Sigmoid colon (tissue), 7 donors: ENCODE data around the gene RABGAP1L. TPM values are rescaled to one million over a fixed set of nuclear protein-coding genes. Genes with fewer than 3 reads are reported as not detected.
"Not testable (repeated sequence)": the region's sequence is repeated elsewhere in the genome, so short reads cannot be mapped to it uniquely, and the experiment has no call there.

Source experiments
- DNase-seq: peaks from one replicate; pipeline ENCODE4 v3.0.0-alpha.2; 2019
- H3K27ac ChIP-seq, 4 donors: fragments of 200-600 bp; sonication (generic); one replicate each; pipeline ENCODE4 v1.5.1; 2016 to 2019; ENCODE audit warnings: mild to moderate bottlenecking in 1 of 4
- H3K27me3 ChIP-seq, 3 donors: fragments of 200-600 bp; sonication (generic); one replicate each; pipeline ENCODE4 v1.5.1; 2019; ENCODE audit warnings: mild to moderate bottlenecking in 1 of 3
- H3K36me3 ChIP-seq, 4 donors: fragments of 200-600 bp; sonication (generic); one replicate each; pipeline ENCODE4 v1.5.1; 2016 to 2019
- H3K4me1 ChIP-seq, 4 donors: fragments of 200-600 bp; sonication (generic); one replicate each; pipeline ENCODE4 v1.5.1; 2017 to 2019
- H3K4me3 ChIP-seq, 4 donors: fragments of 200-600 bp; sonication (generic); one replicate each; pipeline ENCODE4 v1.5.1; 2017 to 2019; ENCODE audit warnings: mild to moderate bottlenecking in 2 of 4, moderate library complexity in 1 of 4
- H3K9me3 ChIP-seq, 4 donors: fragments of 200-600 bp in 3 of 4; sonication (generic) in 3 of 4; one replicate each; pipeline versions ENCODE4 v1.5.1 to v1.6.1; 2013 to 2019
- CTCF ChIP-seq, 4 experiments: fragments of 450-650 bp in 3 of 4; fragments of 200-600 bp in 1 of 4; IDR thresholded peaks; one replicate each; pipeline ENCODE4 v1.5.1; 2016 to 2019; ENCODE audit warnings: antibody characterized with exemption in 4 of 4, mild to moderate bottlenecking in 3 of 4, moderate library complexity in 2 of 4
- EP300 ChIP-seq, 4 donors: sonication (generic); formaldehyde crosslinking; IDR thresholded peaks; one replicate each; pipeline ENCODE4 v1.6.1; 2017; ENCODE audit warnings: antibody characterized with exemption in 4 of 4
- POLR2A ChIP-seq, 2 donors: fragments of 450-650 bp; IDR thresholded peaks; one replicate each; pipeline ENCODE4 v1.6.1; 2016; ENCODE audit warnings: antibody characterized with exemption in 2 of 2, mild to moderate bottlenecking in 2 of 2, moderate library complexity in 2 of 2
- POLR2AphosphoS5 ChIP-seq, 4 donors: sonication (generic); formaldehyde crosslinking; IDR thresholded peaks; one replicate each; pipeline ENCODE4 v1.6.1; 2017; ENCODE audit warnings: antibody characterized with exemption in 4 of 4
- WGBS, 2 donors: extraction: QIAGEN DNeasy Blood & Tissue Kit; methylation state at CpG; one replicate each; pipeline ENCODE4 v1.1.7; 2013; 5-methylcytosine and 5-hydroxymethylcytosine counted together
- intact Hi-C: fragments of 100-400 bp; cut with DNase I; formaldehyde crosslinking; loops from one replicate; pipeline ENCODE4 v1.15.1; 2023
- polyA plus RNA-seq, 3 donors: library from polyadenylated mRNA; stranded (reverse); fragments of 200-250 nt; gene quantifications; one replicate each; pipeline ENCODE4 v1.2.3, GENCODE V29; 2013
- total RNA-seq, 4 donors: library from RNA; depleted of rRNA; stranded (reverse); fragments of >200 nt; gene quantifications; one replicate each; pipeline ENCODE4 v1.1.0, GENCODE V29; 2016
- donor health status: healthy with polysubstance abuse.
- donor health status: Bipolar disorder and iron deficiency.
- donor health status: healthy.

RABGAP1L gene
- total and polyA plus RNA-seq, 7 donors, result 25.2 to 42.9 (median 35.4) TPM

- H3K4me1 ChIP-seq, result peaks cover 0 to 5% (median 0%) of the 10 kb centered on the region in 4 donors
- no peaks in the 10 kb centered on the region for H3K9me3 ChIP-seq
- H3K27ac ChIP-seq, result no peak overlapping the region
- peaks cover 12 to 99% (median 56%) of the 10 kb centered on the region in 4 donors for H3K36me3 ChIP-seq
- 92 to 93% methylated on average over 1 of the region's 1 CpG for WGBS, 2 donors
- TF ChIP-seq EP300 (IDR thresholded peaks at IDR 0.05) (no peak), POLR2AphosphoS5 (IDR thresholded peaks at IDR 0.05) (no peak), CTCF (IDR thresholded peaks at IDR 0.05) (no peak), POLR2A (IDR thresholded peaks at IDR 0.05) (no peak)
- no peak overlapping the region for H3K4me3 ChIP-seq
- no peaks in the 10 kb centered on the region for H3K27me3 ChIP-seq
- intact Hi-C loops, result no loop called here
- DNase-seq, result no peak
Observed at GRCh38 chr1:175013445-175013844, 854.1 kb downstream of the RABGAP1L start.

GRCh38 chr1:175015243-175015642 lies 855.9 kb downstream of the RABGAP1L start:
- H3K27me3 ChIP-seq, result no peaks in the 10 kb centered on the region
- no peak for DNase-seq
- 93 to 95% methylated on average over 4 of the region's 4 CpGs for WGBS, 2 donors
- H3K9me3 ChIP-seq, result no peaks in the 10 kb centered on the region
- peaks cover 0 to 5% (median 0%) of the 10 kb centered on the region in 4 donors for H3K4me1 ChIP-seq
- H3K27ac ChIP-seq, result no peak overlapping the region
- intact Hi-C loops, result no loop called here
- no peak overlapping the region for H3K4me3 ChIP-seq
- TF ChIP-seq EP300 (IDR thresholded peaks at IDR 0.05), result no peak
- no peak for TF ChIP-seq CTCF (IDR thresholded peaks at IDR 0.05)
- peaks cover 12 to 92% (median 45%) of the 10 kb centered on the region in 4 donors for H3K36me3 ChIP-seq

GRCh38 chr1:175019524-175019923 lies 860.2 kb downstream of the RABGAP1L start:
- Histone ChIP-seq H3K4me1 (peaks cover 0 to 19% (median 10%) of the 10 kb centered on the region in 4 donors), H3K36me3 (peaks cover 6 to 53% (median 12%) of the 10 kb centered on the region in 4 donors), H3K27ac (no peak overlapping the region), H3K9me3 (no peaks in the 10 kb centered on the region), H3K27me3 (no peaks in the 10 kb centered on the region), H3K4me3 (no peak overlapping the region)
- 89 to 93% methylated on average over 3 of the region's 3 CpGs for WGBS, 2 donors
- intact Hi-C loops, result no loop called here
- DNase-seq, result no peak
- TF ChIP-seq EP300 (IDR thresholded peaks at IDR 0.05) (no peak), POLR2AphosphoS5 (IDR thresholded peaks at IDR 0.05) (no peak), POLR2A (IDR thresholded peaks at IDR 0.05) (no peak), CTCF (IDR thresholded peaks at IDR 0.05) (no peak)

GRCh38 chr1:175023043-175023921 lies 864.0 kb downstream of the RABGAP1L start, which contains the start of gene MRPS14:
MRPS14 (minus strand) TSS chr1:175023425; CDS start chr1:175023408, 17 bp downstream.
- peaks cover 0 to 14% (median 10%) of the 10 kb centered on the region in 4 donors for H3K4me1 ChIP-seq
- peak within 1 kb of the TSS; percentile 81 to 90 (median 87) for H3K4me3 ChIP-seq
- peaks cover 0 to 1% (median 0%) of the 10 kb centered on the region in 4 donors for H3K9me3 ChIP-seq
- intact Hi-C loops, result loop anchor here (2.0 kb wide), 1 partner anchor 24 kb away; the partner anchor contains the start of gene CACYBP
- H3K36me3 ChIP-seq, result peaks cover 0 to 15% (median 1%) of the 10 kb centered on the region in 4 donors
- H3K27ac ChIP-seq, result peak within 1 kb of the TSS; percentile 81 to 86 (median 85)
- DNase-seq, result peak; percentile 99
- TF ChIP-seq POLR2AphosphoS5 (IDR thresholded peaks at IDR 0.05) (peak; percentile 88 to 93 (median 92)), CTCF (IDR thresholded peaks at IDR 0.05) (no peak), EP300 (IDR thresholded peaks at IDR 0.05) (no peak), POLR2A (IDR thresholded peaks at IDR 0.05) (peak; percentile 58 to 63)
- H3K27me3 ChIP-seq, result no peaks in the 10 kb centered on the region
- 3% methylated on average over 42 of the region's 42 CpGs for WGBS, 2 donors

GRCh38 chr1:175023922-175024242 lies 864.6 kb downstream of the RABGAP1L start:
- H3K36me3 ChIP-seq, result peaks cover 0 to 12% (median 0%) of the 10 kb centered on the region in 4 donors
- peaks cover 0 to 14% (median 10%) of the 10 kb centered on the region in 4 donors for H3K4me1 ChIP-seq
- H3K9me3 ChIP-seq, DNase-seq, H3K27me3 ChIP-seq: not testable (repeated sequence)
- peak overlapping the region; percentile 81 to 90 (median 87) for H3K4me3 ChIP-seq
- 94 to 97% methylated on average over 2 of the region's 2 CpGs for WGBS, 2 donors
- intact Hi-C loops, result loop anchor here (2.0 kb wide), 1 partner anchor 25 kb away; the partner anchor contains the start of gene CACYBP
- peak overlapping the region; percentile 81 to 86 (median 85) for H3K27ac ChIP-seq
